ENCODE data around the gene LBR. TPM values are rescaled to one million over a fixed set of nuclear protein-coding genes. Genes with fewer than 3 reads are reported as not detected.
A peak's percentile ranks its signal among the peaks of the same experiment; 100 is the strongest.

LBR gene
- total RNA-seq, 4 donors from 2014 or later = 18.5 to 57.2 (median 29.8) TPM

GRCh38 chr1:225441314-225442122 is 13.7 kb upstream of the LBR start:
- H3K4me3 ChIP-seq = no peak overlapping the region
- H3K36me3 ChIP-seq = no peaks in the 10 kb centered on the region
- no peaks in the 10 kb centered on the region for H3K9me3 ChIP-seq
- H3K27ac ChIP-seq = no peak overlapping the region
- DNase-seq (ENCODE audit: low spot score in 2 of 2) = peak in 1 of 2 donors; percentile 43
- 74% methylated on average over 9 of the region's 9 CpGs for WGBS
- H3K27me3 ChIP-seq = no peaks in the 10 kb centered on the region
- peaks cover 23% of the 10 kb centered on the region for H3K4me1 ChIP-seq
- TF ChIP-seq POLR2AphosphoS5 (IDR thresholded peaks at IDR 0.05) (no peak), EP300 (IDR thresholded peaks at IDR 0.05) (no peak), POLR2A (IDR thresholded peaks at IDR 0.05) (no peak), CTCF (IDR thresholded peaks at IDR 0.05) (no peak)

GRCh38 chr1:225440380-225441221 is 12.8 kb upstream of the LBR start:
- H3K4me3 ChIP-seq = no peak overlapping the region
- no peaks in the 10 kb centered on the region for H3K36me3 ChIP-seq
- peaks cover 13% of the 10 kb centered on the region for H3K4me1 ChIP-seq
- TF ChIP-seq EP300 (IDR thresholded peaks at IDR 0.05) = no peak
- TF ChIP-seq CTCF (IDR thresholded peaks at IDR 0.05) = no peak
- no peak for TF ChIP-seq POLR2A (IDR thresholded peaks at IDR 0.05)
- TF ChIP-seq POLR2AphosphoS5 (IDR thresholded peaks at IDR 0.05) = no peak
- WGBS = 72% methylated on average over 4 of the region's 4 CpGs
- DNase-seq (ENCODE audit: low spot score in 2 of 2) = peak in 1 of 2 donors; percentile 41
- no peak overlapping the region for H3K27ac ChIP-seq
- no peaks in the 10 kb centered on the region for H3K9me3 ChIP-seq
- H3K27me3 ChIP-seq = no peaks in the 10 kb centered on the region

- H3K4me1 ChIP-seq = no peaks in the 10 kb centered on the region
- WGBS = 91% methylated on average over 5 of the region's 5 CpGs
- TF ChIP-seq CTCF (IDR thresholded peaks at IDR 0.05) (no peak), POLR2A (IDR thresholded peaks at IDR 0.05) (no peak), POLR2AphosphoS5 (IDR thresholded peaks at IDR 0.05) (no peak), EP300 (IDR thresholded peaks at IDR 0.05) (no peak)
- H3K36me3 ChIP-seq = no peaks in the 10 kb centered on the region
- DNase-seq (ENCODE audit: low spot score in 2 of 2) = no peak
- no peaks in the 10 kb centered on the region for H3K9me3 ChIP-seq
- H3K27ac ChIP-seq = no peak overlapping the region
- H3K27me3 ChIP-seq = no peaks in the 10 kb centered on the region
- no peak overlapping the region for H3K4me3 ChIP-seq
Measured at GRCh38 chr1:225437710-225438437, 10.0 kb upstream of the LBR start.

GRCh38 chr1:225435957-225436392 is 8.1 kb upstream of the LBR start:
- H3K9me3 ChIP-seq = no peaks in the 10 kb centered on the region
- H3K27ac ChIP-seq = no peak overlapping the region
- no peaks in the 10 kb centered on the region for H3K27me3 ChIP-seq
- 80% methylated on average over 6 of the region's 6 CpGs for WGBS
- H3K4me1 ChIP-seq = no peaks in the 10 kb centered on the region
- H3K4me3 ChIP-seq = no peak overlapping the region
- no peak for TF ChIP-seq POLR2A (IDR thresholded peaks at IDR 0.05)
- TF ChIP-seq EP300 (IDR thresholded peaks at IDR 0.05) = no peak
- TF ChIP-seq POLR2AphosphoS5 (IDR thresholded peaks at IDR 0.05) = no peak
- TF ChIP-seq CTCF (IDR thresholded peaks at IDR 0.05) = no peak
- no peaks in the 10 kb centered on the region for H3K36me3 ChIP-seq
- DNase-seq (ENCODE audit: low spot score in 2 of 2) = no peak

All from suprapubic skin (tissue), 4 donors.